DND-41 (cell line): ENCODE data around the gene DCP1A.

Source experiments
- ATAC-seq: fragments of 200-7000 bp; cut with Tn5 transposase; 3 replicates; pipeline ENCODE4 v1.9.1; 2021; ENCODE audit warnings: low read depth; ENCODE audit not compliant: insufficient read depth
- DNase-seq: peaks from one replicate; pipeline ENCODE4 v3.0.0-alpha.2; 2020
- H2AFZ ChIP-seq: 2 replicates; pipeline ENCODE4 v1.6.0; 2012; ENCODE audit warnings: low read depth, low read length
- H3K27ac ChIP-seq: 2 replicates; pipeline ENCODE4 v1.5.1; 2012; ENCODE audit warnings: low read length, inconsistent platforms
- H3K27me3 ChIP-seq: fragments of 200-600 bp; sonication (generic); 2 replicates; pipeline ENCODE4 v1.6.0; 2012; ENCODE audit warnings: low read length, mild to moderate bottlenecking, inconsistent platforms; ENCODE audit not compliant: insufficient read depth, poor library complexity
- H3K36me3 ChIP-seq: 2 replicates; pipeline ENCODE4 v1.5.1; 2012; ENCODE audit warnings: low read length, inconsistent platforms; ENCODE audit not compliant: insufficient read depth
- H3K4me1 ChIP-seq: 2 replicates; pipeline ENCODE4 v1.5.1; 2012; ENCODE audit warnings: mild to moderate bottlenecking, low read length; ENCODE audit not compliant: insufficient read depth
- H3K4me2 ChIP-seq: 2 replicates; pipeline ENCODE4 v1.6.0; 2012; ENCODE audit warnings: mild to moderate bottlenecking, moderate library complexity, low read length, inconsistent platforms; ENCODE audit not compliant: insufficient read depth
- H3K4me3 ChIP-seq, 2 experiments: fragments of 200-600 bp in 1 of 2; shearing (Covaris generic) in 1 of 2; 2 replicates each; pipeline ENCODE4 v1.5.1; 2012 to 2016; ENCODE audit warnings: inconsistent platforms in 2 of 2, low read length in 2 of 2, mild to moderate bottlenecking in 2 of 2, low read depth in 1 of 2, moderate library complexity in 1 of 2
- H3K79me2 ChIP-seq: 2 replicates; pipeline ENCODE4 v1.6.0; 2012; ENCODE audit warnings: low read length, inconsistent platforms; ENCODE audit not compliant: insufficient read depth
- H3K9ac ChIP-seq: 2 replicates; pipeline ENCODE4 v1.6.0; 2012; ENCODE audit warnings: low read depth, mild to moderate bottlenecking, inconsistent platforms, low read length, moderate library complexity
- H3K9me3 ChIP-seq: 2 replicates; pipeline ENCODE4 v1.5.1; 2012; ENCODE audit warnings: low read length, moderate library complexity, mild to moderate bottlenecking, inconsistent platforms; ENCODE audit not compliant: insufficient read depth, severe bottlenecking
- H4K20me1 ChIP-seq: 2 replicates; pipeline ENCODE4 v1.6.0; 2012; ENCODE audit warnings: low read length; ENCODE audit not compliant: insufficient read depth
- EZH2 ChIP-seq: IDR thresholded peaks from 3 replicates; pipeline ENCODE4 v1.6.1; 2012; ENCODE audit warnings: borderline replicate concordance, low read depth, mild to moderate bottlenecking, moderate library complexity, low read length, inconsistent platforms; ENCODE audit not compliant: severe bottlenecking
- TF ChIP-seq, protein P1 (sequence below): IDR thresholded peaks from 2 replicates; pipeline ENCODE4 v1.5.1; 2012; ENCODE audit warnings: borderline replicate concordance, low read length, moderate library complexity, mild to moderate bottlenecking; ENCODE audit not compliant: poor library complexity, severe bottlenecking; ENCODE audit errors: extremely low read depth

DCP1A gene

DNA sequence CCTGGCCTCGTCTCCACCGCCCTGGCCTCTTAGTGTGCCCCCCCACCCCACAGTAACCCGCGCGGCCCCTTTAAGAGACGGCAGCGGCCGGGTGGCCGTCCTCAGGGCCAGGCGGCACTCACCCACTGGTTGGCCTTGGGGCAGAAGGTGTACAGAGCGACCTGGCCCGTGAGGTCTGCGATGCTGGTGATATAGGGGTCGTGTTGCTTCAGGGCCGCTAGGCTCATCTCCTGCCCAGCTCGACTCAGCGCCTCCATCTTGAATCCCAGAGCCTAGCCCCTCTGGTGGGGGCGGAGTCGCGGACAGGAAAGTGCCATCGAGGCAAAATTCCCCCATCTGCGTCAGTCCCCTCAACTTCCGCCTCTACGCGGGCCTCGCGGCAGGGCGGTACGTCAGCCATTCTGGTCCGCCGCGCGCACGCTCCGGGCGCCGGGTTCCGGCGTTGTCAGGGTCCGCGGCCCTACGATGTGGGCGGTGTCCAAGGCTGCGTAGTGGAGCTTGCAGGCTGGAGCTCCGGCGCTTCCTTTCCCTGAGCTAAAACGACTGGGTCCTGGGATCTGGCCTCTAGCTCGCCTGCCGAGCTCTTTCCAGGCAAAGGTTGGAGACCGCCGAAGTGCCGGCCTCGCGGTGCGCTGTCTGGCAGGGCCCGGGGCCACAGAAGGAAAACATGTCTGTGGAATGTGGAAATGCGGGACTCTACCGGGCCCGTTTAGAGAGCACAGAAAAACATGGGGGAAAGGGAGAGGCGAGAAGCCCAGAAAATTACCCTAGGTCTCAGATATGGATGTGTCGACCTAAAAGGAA is at the start of gene DCP1A:
TSS of gene DCP1A (minus strand) at position 283 of the 804 bp plus-strand sequence. CDS start at position 257, 26 bp downstream.
- Histone ChIP-seq H3K79me2 (peaks cover 44% of the 10 kb centered on the region), H3K9me3 (no peaks in the 10 kb centered on the region), H3K4me1 (peaks cover 29% of the 10 kb centered on the region), H3K36me3 (peaks cover 10% of the 10 kb centered on the region; the same call in 1 of the 2 replicates), H3K4me3 (peak within 1 kb of the TSS; percentile 62 to 75), H2AFZ (peak within 1 kb of the TSS; percentile 92), H4K20me1 (peaks cover 2% of the 10 kb centered on the region; the same call in 1 of the 2 replicates), H3K9ac (peak within 1 kb of the TSS; percentile 77), H3K4me2 (peak within 1 kb of the TSS; percentile 81), H3K27ac (peak within 1 kb of the TSS; percentile 83), H3K27me3 (no peaks in the 10 kb centered on the region)
- peak; percentile 97 for DNase-seq
- no peak for TF ChIP-seq EZH2
- TF ChIP-seq, protein P1, sequence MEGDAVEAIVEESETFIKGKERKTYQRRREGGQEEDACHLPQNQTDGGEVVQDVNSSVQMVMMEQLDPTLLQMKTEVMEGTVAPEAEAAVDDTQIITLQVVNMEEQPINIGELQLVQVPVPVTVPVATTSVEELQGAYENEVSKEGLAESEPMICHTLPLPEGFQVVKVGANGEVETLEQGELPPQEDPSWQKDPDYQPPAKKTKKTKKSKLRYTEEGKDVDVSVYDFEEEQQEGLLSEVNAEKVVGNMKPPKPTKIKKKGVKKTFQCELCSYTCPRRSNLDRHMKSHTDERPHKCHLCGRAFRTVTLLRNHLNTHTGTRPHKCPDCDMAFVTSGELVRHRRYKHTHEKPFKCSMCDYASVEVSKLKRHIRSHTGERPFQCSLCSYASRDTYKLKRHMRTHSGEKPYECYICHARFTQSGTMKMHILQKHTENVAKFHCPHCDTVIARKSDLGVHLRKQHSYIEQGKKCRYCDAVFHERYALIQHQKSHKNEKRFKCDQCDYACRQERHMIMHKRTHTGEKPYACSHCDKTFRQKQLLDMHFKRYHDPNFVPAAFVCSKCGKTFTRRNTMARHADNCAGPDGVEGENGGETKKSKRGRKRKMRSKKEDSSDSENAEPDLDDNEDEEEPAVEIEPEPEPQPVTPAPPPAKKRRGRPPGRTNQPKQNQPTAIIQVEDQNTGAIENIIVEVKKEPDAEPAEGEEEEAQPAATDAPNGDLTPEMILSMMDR: no peak
- peak; percentile 96 for ATAC-seq

- Histone ChIP-seq H3K27me3 (no peaks in the 10 kb centered on the region), H3K79me2 (no peaks in the 10 kb centered on the region), H4K20me1 (no peaks in the 10 kb centered on the region), H3K4me1 (no peaks in the 10 kb centered on the region), H2AFZ (no peak overlapping the region), H3K9me3 (no peaks in the 10 kb centered on the region), H3K4me2 (no peak overlapping the region), H3K9ac (no peak overlapping the region), H3K36me3 (no peaks in the 10 kb centered on the region), H3K4me3 (no peak overlapping the region), H3K27ac (no peak overlapping the region)
- DNase-seq: no peak
- TF ChIP-seq, protein P1: no peak
- TF ChIP-seq EZH2: no peak
- no peak for ATAC-seq
Measured at GRCh38 chr3:53384465-53385423, 37.4 kb upstream of the DCP1A start.

DNA sequence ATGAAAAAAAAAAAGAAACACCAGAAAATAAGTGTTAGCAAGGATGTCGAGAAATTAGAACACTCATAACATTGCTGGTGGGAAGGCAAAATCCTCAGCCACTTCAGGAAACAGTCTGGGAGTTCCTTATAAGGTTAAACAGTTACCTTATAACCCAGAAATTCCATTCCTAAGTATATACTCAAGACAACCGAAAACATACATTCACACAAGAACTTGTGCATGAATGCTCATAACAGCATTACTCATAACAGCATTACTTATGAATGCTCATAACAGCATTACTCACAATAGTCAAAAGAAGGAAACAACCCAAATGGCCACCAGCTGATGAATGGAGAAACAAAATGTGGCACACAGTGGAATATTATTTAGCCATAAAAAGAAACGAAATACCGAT is 34.8 kb upstream of the DCP1A start:
- H4K20me1 ChIP-seq: no peaks in the 10 kb centered on the region
- TF ChIP-seq, protein P1: no peak
- TF ChIP-seq EZH2: no peak
- H3K4me2 ChIP-seq: no peak overlapping the region
- no peak overlapping the region for H3K4me3 ChIP-seq
- no peaks in the 10 kb centered on the region for H3K9me3 ChIP-seq
- no peak overlapping the region for H2AFZ ChIP-seq
- H3K27me3 ChIP-seq: peaks cover 10% of the 10 kb centered on the region
- ATAC-seq (no peak), DNase-seq (no peak)
- no peaks in the 10 kb centered on the region for H3K36me3 ChIP-seq
- no peak overlapping the region for H3K27ac ChIP-seq
- no peak overlapping the region for H3K9ac ChIP-seq
- H3K79me2 ChIP-seq: no peaks in the 10 kb centered on the region
- no peaks in the 10 kb centered on the region for H3K4me1 ChIP-seq
